GM18861 (cell line): Measurements from ENCODE around the gene CALM1.

Source experiments
- ATAC-seq: cut with Tn5 transposase; IDR thresholded peaks from one replicate; pipeline ENCODE4 v1.9.1; 2021; ENCODE audit not compliant: unreplicated experiment

Gene CALM1

DNA sequence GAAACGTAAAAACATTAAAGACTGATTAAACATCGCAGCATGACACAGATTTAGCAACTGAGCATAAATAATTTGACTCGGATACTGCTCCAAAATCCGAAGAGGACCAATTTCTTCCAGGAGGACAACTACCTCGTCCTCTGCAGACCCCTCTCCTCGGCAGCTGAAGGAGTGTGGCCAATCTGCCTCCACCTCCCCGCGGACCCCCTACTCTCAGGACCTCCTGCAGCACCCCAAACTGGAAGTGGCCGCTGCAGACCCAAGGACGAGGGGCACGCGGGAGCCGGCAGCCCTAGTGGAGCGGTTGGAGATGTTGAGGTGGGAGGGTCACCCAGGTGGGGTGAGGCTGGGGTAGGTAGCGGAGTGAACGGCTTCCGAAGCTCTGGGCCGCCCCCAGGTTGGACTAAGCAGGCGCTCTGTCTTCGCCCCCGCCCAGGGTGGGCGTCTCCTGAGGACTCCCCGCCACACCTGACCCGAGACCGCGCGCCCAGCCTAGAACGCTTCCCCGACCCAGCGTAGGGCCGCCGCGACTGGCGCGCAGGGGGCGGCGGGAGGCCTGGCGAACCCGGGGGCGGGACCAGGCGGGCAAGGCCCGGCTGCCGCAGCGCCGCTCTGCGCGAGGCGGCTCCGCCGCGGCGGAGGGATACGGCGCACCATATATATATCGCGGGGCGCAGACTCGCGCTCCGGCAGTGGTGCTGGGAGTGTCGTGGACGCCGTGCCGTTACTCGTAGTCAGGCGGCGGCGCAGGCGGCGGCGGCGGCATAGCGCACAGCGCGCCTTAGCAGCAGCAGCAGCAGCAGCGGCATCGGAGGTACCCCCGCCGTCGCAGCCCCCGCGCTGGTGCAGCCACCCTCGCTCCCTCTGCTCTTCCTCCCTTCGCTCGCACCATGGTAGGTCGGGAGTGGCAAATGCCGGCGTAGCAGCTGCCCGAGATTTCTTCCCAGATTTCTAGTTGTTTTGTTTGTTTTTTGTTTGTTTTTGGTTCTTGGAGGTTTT lies at the start of gene CALM1:
Gene CALM1 (plus strand): TSS at position 689 of the 999 bp plus-strand sequence. CDS start 202 bp downstream, at position 891.
- peak; percentile 52 for ATAC-seq

DNA sequence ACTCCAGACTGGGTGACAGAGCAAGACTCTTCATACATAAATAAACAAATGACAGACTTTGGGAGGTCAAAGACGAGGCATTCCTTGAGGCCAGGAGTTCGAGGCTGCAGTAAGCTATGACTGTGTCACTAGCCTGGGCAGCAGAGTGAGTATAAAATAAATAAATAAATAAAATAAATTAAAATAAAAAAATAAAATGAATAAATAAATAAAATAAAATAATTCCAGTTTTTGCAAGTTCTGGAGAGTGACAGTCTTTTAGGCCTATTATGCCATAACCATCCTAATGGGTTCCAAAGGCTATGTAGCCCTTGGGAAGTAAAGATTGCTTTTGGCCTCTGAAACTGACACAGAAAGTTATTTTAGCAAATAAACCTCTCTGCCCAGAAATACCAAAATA lies 48.6 kb upstream of the CALM1 start:
- ATAC-seq, result no peak

DNA sequence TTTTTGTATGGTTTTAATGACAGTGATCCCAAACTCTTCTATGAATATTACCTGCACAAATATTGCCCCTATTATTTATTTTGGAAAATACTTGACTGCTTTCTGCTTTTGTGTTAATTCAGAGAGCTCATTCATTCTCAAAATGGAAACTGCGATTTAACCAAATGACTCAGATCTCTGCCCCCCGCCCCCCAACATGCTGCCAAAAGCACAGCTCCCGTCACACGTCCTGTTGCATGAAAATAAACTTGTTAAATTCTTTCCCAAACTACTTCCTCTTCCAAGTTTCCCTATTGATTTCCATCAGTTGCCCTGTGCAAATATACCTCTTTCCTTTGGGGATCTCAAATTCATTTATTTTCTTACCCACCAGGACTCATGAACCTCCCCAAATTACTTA lies 47.1 kb upstream of the CALM1 start:
- no peak for ATAC-seq

DNA sequence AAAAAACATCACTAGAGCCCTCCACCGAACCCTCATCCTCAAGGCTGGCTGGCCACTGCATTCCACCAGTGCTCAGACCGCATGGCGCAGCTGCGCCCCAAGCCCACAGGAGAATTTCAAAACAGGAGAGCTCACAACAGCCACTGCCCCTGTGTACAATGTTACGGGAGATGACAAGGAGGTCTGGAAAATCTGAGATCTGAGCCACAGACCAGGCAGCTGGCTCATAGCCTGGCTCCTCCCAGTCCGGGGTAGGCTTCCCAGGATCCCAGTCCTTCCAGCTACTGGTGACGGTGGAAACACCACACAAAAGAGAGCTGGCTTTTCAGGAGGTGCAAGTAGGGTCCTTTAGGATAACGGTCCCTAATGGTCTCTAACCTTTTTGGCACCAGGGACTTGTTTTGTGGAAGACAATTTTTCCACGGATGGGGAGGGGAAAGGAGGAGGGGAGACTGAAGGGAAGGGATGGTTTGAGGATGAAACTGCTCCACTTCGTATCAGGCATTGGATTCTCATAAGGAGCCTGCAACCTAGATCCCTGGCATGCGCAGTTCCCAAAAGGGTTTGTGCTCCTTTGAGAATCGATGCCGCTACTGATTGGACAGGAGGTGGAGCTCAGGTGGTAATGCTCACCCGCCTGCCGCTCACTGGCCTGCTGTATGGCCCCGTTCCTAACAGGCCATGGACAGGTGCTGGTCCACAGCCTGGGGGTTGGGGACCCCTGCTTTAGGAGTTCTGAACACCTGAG lies 42.1 kb upstream of the CALM1 start:
- ATAC-seq, result no peak

DNA sequence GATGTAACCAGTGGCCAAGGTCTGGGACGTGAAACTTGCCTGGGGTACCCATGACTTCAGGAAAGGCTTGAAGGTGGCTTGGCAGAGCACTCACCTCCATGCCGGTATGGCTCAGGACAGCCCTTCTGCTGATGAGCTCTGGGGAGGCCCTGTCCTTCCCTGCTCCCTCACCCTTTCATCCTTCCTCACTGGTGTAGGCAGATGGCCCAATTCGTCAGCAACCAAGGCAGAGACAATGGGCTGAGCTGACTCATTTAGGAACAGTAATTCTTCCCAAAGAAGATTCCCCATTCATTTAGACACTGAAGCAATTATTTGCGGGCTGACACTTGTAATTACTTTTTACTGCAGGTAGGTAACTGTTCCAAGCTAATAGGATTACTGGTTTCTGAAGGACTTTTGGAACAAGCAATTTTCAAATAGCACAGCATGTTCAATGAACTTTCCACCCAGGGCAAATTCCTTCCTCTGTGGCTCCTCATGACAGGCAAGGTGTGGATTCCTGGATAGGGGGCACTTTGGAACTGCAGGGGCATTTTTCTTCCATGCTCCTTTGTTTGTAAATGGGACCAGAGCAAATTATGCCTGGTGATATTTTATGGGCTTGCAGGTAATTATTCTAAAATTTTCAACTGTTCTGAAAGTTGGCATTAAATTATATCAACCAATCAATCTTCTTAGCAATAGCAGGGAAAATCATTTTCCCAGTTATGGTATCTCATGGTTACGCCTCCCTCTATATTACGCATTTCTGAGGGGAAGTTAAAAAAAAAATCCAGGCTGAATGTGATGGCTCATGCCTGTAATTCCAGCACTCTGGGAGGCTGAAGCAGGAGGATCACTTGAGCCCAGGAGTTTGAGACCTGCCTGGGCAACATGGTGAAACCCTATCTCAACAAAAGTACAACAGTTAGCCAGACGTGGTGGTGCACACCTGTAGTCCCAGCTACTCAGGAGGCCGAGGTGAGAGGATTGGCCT lies 41.0 kb upstream of the CALM1 start:
- no peak for ATAC-seq

DNA sequence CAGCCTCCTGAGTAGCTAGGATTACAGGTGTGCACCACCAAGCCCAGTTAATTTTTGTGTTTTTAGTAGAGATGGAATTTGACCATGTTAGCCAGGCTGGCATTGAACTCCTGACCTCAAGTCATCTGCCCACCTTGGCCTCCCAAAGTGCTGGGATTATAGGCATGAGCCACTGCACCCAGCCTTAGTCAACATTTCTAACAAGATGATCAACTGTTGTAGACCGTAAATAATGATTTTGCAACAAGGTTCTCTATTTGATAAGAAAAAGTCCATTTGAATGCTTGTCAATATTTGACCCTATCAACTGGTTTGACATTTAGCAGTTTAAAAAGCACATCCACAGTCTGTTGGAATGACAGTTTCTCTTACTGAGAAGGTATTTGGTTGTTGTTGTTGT lies 39.9 kb upstream of the CALM1 start:
- no peak for ATAC-seq

DNA sequence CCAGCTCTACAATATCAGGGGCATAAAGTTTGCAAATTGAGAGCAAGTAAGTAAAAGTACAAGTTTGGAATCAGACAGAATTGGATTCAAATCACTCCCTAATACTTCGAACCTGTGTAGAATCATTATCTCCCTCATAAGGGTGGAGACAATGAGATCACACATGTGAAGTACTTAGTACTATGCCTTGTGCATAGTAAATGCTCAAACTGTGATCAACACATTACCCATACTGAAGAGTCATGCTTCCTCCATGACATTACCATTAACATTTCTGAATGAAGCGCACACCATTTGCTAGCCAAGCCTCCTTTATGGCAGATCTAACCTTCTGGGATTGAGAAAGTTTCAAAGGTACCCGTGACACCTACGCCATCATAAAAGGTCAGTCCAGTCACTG lies 38.5 kb upstream of the CALM1 start:
- no peak for ATAC-seq

DNA sequence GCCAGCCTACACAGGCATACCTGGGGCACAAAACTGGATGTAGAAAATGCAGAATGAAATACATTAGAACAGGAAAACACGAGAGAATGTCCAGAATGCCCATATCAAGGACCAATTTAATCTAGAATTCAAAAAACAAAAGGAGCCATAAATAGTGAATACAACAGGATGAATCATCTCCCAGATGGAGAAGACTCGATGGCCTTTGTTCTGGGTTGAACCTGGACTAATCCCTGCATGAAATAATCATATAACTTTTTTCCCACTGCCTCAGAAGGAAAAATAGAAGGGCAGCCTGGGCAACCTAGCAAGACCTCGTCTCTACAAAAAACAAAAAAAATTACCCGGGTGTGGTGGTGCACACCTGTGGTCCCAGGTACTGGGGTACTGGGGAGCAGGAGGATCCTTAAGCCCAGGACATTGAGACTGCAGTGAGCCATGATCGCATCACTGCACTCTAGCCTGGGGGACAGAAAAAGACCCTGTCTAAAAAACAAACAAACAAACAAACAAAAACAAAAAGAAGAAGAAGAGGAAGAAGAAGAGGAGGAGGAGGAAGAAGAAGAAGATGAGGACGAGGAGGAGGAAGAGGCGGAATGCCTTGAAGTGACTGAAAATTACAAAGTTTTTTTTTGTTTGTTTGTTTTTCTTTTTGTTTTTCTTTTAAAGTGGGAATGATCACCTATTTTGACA lies 34.8 kb upstream of the CALM1 start:
- ATAC-seq, result no peak

- no peak for ATAC-seq
These were observed 34.3 kb upstream of the CALM1 start for GRCh38 chr14:90362558-90362896.

- no peak for ATAC-seq
These were observed 27.7 kb upstream of the CALM1 start for GRCh38 chr14:90368946-90369721.

DNA sequence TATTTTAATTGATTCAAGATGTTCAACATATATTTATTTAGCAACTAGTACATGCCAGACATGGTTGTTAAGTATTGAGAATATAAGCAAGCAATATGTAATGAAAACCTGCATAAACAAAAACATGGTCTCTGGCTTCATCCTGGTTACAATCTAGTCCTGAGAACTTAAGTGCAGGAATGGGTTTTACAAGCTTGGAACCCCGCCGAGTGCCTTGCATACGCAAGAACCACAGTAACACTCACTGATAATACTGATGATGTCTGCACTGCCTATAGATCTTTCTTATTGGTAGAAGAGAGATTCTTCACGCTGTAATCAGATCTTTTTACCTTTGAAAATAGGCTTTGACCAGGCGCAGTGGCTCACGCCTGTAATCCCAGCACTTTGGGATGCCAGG lies 22.9 kb upstream of the CALM1 start:
- no peak for ATAC-seq

DNA sequence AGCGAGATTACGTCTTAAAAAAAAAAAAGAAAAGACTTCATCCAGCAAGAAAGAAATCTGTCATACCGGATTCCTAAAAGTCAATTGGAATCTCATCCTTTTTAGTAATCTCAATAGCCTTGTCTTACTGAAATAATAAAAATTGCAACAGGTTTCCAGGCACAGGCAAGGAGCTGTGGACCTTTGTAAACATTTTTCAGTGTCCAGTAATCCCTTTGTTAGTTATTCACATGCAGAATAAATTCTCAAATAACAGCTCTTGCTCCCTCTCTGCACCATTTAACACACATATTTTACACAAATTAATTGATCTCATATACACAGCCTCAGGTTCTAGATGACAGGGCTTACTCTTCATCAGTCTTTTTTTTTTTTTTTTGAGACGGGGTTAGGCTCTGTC lies 22.0 kb upstream of the CALM1 start:
- ATAC-seq, result no peak

DNA sequence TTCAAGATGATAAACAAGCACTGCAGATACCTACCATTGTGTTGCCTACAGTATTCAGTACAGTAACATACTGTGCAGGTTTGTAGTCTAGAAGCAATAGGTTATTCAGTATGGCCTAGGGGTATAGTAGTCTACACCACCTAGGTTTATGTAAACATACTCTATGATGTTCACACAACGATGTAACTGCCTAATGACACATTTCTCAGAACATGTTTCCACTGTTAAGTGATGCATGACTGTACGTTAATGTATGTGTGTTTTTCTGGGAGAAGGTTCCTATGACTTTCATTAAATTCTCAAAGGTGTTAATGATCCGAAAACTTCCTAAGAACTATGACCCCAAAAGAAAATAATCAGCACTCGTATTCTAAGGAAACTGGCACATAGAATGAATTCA lies 20.9 kb upstream of the CALM1 start:
- ATAC-seq, result no peak

GRCh38 chr14:90378249-90378648 lies 18.6 kb upstream of the CALM1 start:
- ATAC-seq, result no peak

DNA sequence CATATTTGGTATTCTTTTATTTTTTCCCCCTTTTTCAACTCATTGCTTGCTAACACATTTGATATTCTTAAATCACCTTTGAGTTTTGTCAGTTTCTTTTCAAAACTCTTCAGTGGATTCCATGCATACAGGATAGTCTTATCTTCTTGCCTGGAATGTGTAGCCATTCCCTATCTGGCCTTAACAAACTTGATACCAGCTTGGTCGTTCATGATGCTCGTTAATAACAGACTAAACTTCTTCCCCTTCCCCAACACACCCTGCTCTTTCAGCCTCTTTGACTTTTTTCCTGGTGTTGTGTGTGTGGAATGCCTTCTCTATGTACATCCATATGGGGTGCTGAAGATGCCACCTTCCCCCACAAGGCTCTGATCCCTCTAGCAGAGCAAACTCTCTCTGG lies 17.7 kb upstream of the CALM1 start:
- no peak for ATAC-seq

GRCh38 chr14:90381011-90381786 lies 15.6 kb upstream of the CALM1 start:
- no peak for ATAC-seq

GRCh38 chr14:90381999-90382451 lies 14.8 kb upstream of the CALM1 start:
- no peak for ATAC-seq

- no peak for ATAC-seq
These were observed 14.2 kb upstream of the CALM1 start for GRCh38 chr14:90382491-90383125.
